ENCODE data around the gene ZNF471.

ZNF471 gene

DNA sequence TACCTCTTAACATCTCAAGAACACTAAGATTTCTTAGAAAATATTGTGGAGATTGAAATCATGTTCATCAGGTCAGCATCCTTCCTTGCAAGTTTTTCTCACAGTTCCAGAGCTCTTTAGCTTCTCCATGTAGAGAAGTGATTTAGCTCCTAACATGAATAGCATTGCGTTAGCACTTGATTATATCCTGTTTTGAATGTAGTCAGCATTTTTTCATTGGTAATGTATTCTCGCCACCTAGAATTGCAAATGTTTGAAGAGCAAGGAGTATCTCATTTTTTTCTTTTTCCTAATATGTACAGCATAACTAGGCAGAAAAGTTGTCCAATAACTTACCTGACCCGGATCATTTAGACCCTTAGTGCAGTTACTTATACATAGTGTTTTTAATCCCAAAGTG is 66.3 kb downstream of the ZNF471 start:
- no peaks in the 10 kb centered on the region for H3K4me1 ChIP-seq (ENCODE audit: control insufficient read depth, insufficient read depth, low read length)
- WGBS (ENCODE audit: insufficient coverage, insufficient read length): no CpG with 5 or more reads among the region's 3 CpGs
- H3K36me3 ChIP-seq (ENCODE audit: control insufficient read depth, insufficient read depth, low read length): peaks cover 19% of the 10 kb centered on the region; the same call in 1 of the 2 replicates
- no peak overlapping the region for H3K4me3 ChIP-seq (ENCODE audit: low read length)
- no peak for DNase-seq (ENCODE audit: low read depth, low spot score)
- no peak overlapping the region for H3K27ac ChIP-seq (ENCODE audit: low read length)
- no peaks in the 10 kb centered on the region for H3K27me3 ChIP-seq (ENCODE audit: control insufficient read depth, insufficient read depth, low read length)
- H3K9me3 ChIP-seq (ENCODE audit: control insufficient read depth, insufficient read depth, low read length): peaks cover 9% of the 10 kb centered on the region

DNA sequence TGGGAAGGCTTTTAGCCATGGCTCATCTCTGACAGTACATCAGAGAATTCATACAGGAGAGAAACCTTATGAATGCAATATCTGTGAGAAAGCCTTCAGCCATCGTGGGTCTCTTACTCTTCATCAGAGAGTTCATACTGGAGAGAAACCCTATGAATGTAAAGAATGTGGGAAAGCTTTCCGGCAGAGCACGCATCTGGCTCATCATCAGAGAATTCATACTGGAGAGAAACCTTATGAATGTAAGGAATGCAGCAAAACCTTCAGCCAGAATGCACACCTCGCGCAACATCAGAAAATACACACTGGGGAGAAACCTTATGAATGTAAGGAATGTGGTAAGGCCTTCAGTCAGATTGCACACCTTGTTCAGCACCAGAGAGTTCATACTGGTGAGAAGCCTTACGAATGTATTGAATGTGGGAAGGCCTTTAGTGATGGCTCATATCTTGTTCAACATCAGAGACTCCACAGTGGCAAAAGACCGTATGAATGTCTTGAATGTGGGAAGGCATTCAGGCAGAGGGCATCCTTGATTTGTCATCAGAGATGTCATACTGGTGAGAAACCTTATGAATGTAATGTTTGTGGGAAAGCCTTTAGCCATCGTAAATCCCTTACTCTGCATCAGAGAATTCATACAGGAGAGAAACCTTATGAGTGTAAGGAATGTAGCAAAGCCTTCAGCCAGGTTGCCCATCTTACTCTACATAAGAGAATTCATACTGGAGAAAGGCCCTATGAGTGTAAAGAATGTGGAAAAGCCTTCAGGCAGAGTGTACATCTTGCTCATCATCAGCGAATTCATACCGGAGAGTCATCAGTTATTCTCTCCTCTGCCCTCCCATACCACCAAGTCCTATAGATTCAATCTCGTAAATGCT is 70.3 kb downstream of the ZNF471 start:
- H3K9me3 ChIP-seq (ENCODE audit: control insufficient read depth, insufficient read depth, low read length): peaks cover 5% of the 10 kb centered on the region
- H3K4me3 ChIP-seq (ENCODE audit: low read length): no peak overlapping the region
- no peaks in the 10 kb centered on the region for H3K27me3 ChIP-seq (ENCODE audit: control insufficient read depth, insufficient read depth, low read length)
- no CpG with 5 or more reads among the region's 11 CpGs for WGBS (ENCODE audit: insufficient coverage, insufficient read length)
- no peak for DNase-seq (ENCODE audit: low read depth, low spot score)
- no peaks in the 10 kb centered on the region for H3K4me1 ChIP-seq (ENCODE audit: control insufficient read depth, insufficient read depth, low read length)
- H3K27ac ChIP-seq (ENCODE audit: low read length): no peak overlapping the region
- H3K36me3 ChIP-seq (ENCODE audit: control insufficient read depth, insufficient read depth, low read length): peaks cover 8% of the 10 kb centered on the region; the same call in 1 of the 2 replicates

Measured in iPS DF 6.9 (cell line).